DOHH2 (cell line): Measurements from ENCODE around the gene INO80E.
"Not testable (repeated sequence)": the region's sequence is repeated elsewhere in the genome, so short reads cannot be mapped to it uniquely, and the experiment has no call there.

Experiments used
- H3F3A ChIP-seq: fragments of 200-600 bp; sonication (generic), shearing (Covaris generic); 2 replicates; pipeline ENCODE4 v1.6.0; 2016; ENCODE audit warnings: antibody characterized with exemption, mild to moderate bottlenecking; ENCODE audit not compliant: control insufficient read depth, insufficient read depth
- H3K27ac ChIP-seq: fragments of 200-600 bp; sonication (generic); 2 replicates; pipeline ENCODE4 v1.5.1; 2014; ENCODE audit warnings: low read depth, mild to moderate bottlenecking, low read length, moderate library complexity
- H3K27me3 ChIP-seq: fragments of 200-600 bp; sonication (generic); 2 replicates; pipeline ENCODE4 v1.6.1; 2014; ENCODE audit warnings: mild to moderate bottlenecking, low read length, mixed read lengths; ENCODE audit not compliant: control insufficient read depth
- H3K36me3 ChIP-seq: fragments of 200-600 bp; sonication (generic); 2 replicates; pipeline ENCODE4 v1.6.1; 2014; ENCODE audit warnings: mild to moderate bottlenecking, low read length, moderate library complexity, mixed read lengths; ENCODE audit not compliant: control insufficient read depth
- H3K4me1 ChIP-seq: fragments of 200-600 bp; sonication (generic); 2 replicates; pipeline ENCODE4 v1.6.1; 2014; ENCODE audit warnings: mild to moderate bottlenecking, low read length, mixed read lengths; ENCODE audit not compliant: control insufficient read depth
- H3K4me2 ChIP-seq: fragments of 200-600 bp; sonication (generic); 2 replicates; pipeline ENCODE4 v1.6.0; 2014; ENCODE audit warnings: mild to moderate bottlenecking, low read length, moderate library complexity
- H3K4me3 ChIP-seq: fragments of 200-600 bp; sonication (generic); 2 replicates; pipeline ENCODE4 v1.5.1; 2014; ENCODE audit warnings: mild to moderate bottlenecking, low read length, mixed read lengths
- H3K79me2 ChIP-seq: fragments of 200-600 bp; sonication (generic); 2 replicates; pipeline ENCODE4 v1.6.1; 2014; ENCODE audit warnings: mild to moderate bottlenecking, low read length, mixed read lengths; ENCODE audit not compliant: control insufficient read depth
- H3K9me2 ChIP-seq: fragments of 200-600 bp; sonication (generic); replicated peaks from 2 replicates; pipeline ENCODE4 v1.6.1; 2014; ENCODE audit warnings: mild to moderate bottlenecking, low read length, mixed read lengths; ENCODE audit not compliant: control insufficient read depth
- H3K9me3 ChIP-seq: fragments of 200-600 bp; sonication (generic); 2 replicates; pipeline ENCODE4 v1.6.1; 2014; ENCODE audit warnings: antibody characterized with exemption, low read length, mixed read lengths; ENCODE audit not compliant: control insufficient read depth, insufficient read depth
- H4K20me1 ChIP-seq: fragments of 200-600 bp; sonication (generic); 2 replicates; pipeline ENCODE4 v1.6.0; 2014; ENCODE audit warnings: low read depth, mild to moderate bottlenecking, antibody characterized with exemption, low read length, moderate library complexity; ENCODE audit not compliant: control insufficient read depth, insufficient read depth
- EZH2phosphoT487 ChIP-seq: fragments of 200-600 bp; sonication (generic); IDR thresholded peaks from 2 replicates; pipeline ENCODE4 v1.6.1; 2017; ENCODE audit warnings: borderline replicate concordance, mild to moderate bottlenecking, antibody characterized with exemption, low read length, moderate library complexity, mixed read lengths
- TF ChIP-seq, protein P1 (sequence below): fragments of 200-600 bp; sonication (generic); IDR thresholded peaks from one replicate; pipeline ENCODE4 v1.5.1; 2014; ENCODE audit warnings: antibody characterized with exemption, mild to moderate bottlenecking, low read depth, low read length; ENCODE audit not compliant: poor library complexity, severe bottlenecking

INO80E gene

DNA sequence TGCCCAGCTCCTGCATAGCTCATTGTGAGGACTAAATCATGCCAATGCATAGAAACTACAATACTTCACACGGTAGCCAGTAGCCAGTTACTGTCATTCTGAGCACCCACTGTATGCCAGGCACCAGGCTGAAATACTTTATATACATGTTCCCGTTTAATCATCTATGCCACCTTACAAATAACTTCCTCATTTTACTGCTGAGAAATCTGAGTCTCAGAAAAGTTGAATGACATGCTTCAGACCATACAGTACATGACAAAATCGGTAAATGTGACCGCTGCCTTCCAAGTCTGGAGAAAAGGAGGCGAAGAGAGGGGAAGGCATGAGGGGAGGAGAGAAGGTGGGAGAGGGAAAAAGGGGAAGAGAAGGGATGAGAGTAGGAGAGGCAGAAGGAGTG lies 44.2 kb downstream of the INO80E start:
- H3K4me2 ChIP-seq: no peak overlapping the region
- TF ChIP-seq, protein P1, sequence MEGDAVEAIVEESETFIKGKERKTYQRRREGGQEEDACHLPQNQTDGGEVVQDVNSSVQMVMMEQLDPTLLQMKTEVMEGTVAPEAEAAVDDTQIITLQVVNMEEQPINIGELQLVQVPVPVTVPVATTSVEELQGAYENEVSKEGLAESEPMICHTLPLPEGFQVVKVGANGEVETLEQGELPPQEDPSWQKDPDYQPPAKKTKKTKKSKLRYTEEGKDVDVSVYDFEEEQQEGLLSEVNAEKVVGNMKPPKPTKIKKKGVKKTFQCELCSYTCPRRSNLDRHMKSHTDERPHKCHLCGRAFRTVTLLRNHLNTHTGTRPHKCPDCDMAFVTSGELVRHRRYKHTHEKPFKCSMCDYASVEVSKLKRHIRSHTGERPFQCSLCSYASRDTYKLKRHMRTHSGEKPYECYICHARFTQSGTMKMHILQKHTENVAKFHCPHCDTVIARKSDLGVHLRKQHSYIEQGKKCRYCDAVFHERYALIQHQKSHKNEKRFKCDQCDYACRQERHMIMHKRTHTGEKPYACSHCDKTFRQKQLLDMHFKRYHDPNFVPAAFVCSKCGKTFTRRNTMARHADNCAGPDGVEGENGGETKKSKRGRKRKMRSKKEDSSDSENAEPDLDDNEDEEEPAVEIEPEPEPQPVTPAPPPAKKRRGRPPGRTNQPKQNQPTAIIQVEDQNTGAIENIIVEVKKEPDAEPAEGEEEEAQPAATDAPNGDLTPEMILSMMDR: no peak
- no peak for TF ChIP-seq EZH2phosphoT487
- peaks cover 9% of the 10 kb centered on the region for H3K27me3 ChIP-seq

DNA sequence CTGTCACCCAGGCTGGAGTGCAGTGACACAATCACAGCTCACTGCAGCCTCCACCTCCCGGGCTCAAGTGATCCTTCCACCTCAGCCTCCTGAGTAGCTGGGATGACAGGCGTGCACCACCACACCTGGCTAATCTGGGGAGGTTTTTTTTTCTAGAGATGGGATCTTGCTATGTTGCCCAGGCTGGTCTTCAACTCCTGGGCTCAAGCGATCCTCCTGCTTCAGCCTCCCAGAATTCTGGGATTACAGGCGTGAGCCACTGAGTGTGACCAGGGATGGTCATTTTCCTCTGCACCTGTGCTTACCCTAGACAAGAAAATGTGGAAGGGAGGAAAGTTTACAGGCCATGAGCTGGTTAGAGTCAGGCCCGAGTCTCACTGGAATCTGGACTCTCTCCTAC lies 44.6 kb downstream of the INO80E start:
- H3K4me2 ChIP-seq, H3K36me3 ChIP-seq, H3K27me3 ChIP-seq: not testable (repeated sequence)

More for the DNA sequence above, 44.2 kb downstream of the INO80E start:
- Histone ChIP-seq H4K20me1 (no peaks in the 10 kb centered on the region), H3K4me1 (peaks cover 4% of the 10 kb centered on the region), H3F3A (no peaks in the 10 kb centered on the region), H3K9me2 (no peaks in the 10 kb centered on the region), H3K27ac (no peak overlapping the region), H3K36me3 (no peaks in the 10 kb centered on the region), H3K9me3 (peaks cover 4% of the 10 kb centered on the region; the same call in 1 of the 2 replicates), H3K4me3 (no peak overlapping the region), H3K79me2 (no peaks in the 10 kb centered on the region)

DNA sequence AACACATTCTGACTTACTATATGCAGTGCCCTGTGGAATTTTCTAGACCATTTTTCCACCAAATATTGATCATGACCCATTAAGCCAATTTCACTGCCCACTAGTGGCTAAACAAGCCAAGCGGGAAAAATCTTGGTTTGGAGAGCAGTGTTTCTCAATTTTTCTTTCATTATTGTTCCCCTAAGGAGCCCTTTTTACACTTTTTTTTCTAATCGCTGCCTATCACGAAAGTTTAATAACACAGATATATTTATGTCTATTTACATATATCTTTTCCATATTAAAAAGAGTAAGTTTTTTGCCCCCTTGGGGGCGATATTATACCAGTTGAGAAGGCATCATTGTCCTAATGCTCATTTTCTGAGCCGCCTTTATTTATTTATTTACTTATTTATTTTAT lies 45.8 kb downstream of the INO80E start:
- H3K9me3 ChIP-seq: no peaks in the 10 kb centered on the region
- H3K9me2 ChIP-seq: no peaks in the 10 kb centered on the region
- H3K79me2 ChIP-seq: no peaks in the 10 kb centered on the region
- peaks cover 4% of the 10 kb centered on the region for H3K4me1 ChIP-seq
- H3K4me2 ChIP-seq: no peak overlapping the region
- no peaks in the 10 kb centered on the region for H3K36me3 ChIP-seq
- H3F3A ChIP-seq: no peaks in the 10 kb centered on the region
- H3K27me3 ChIP-seq: no peaks in the 10 kb centered on the region; the same call in 1 of the 2 replicates
- H3K4me3 ChIP-seq: no peak overlapping the region
- H4K20me1 ChIP-seq: no peaks in the 10 kb centered on the region
- TF ChIP-seq EZH2phosphoT487: no peak
- TF ChIP-seq, protein P1: no peak
- no peak overlapping the region for H3K27ac ChIP-seq

More for the DNA sequence above, 44.6 kb downstream of the INO80E start:
- not testable (repeated sequence) for H3K4me3 ChIP-seq, H3K79me2 ChIP-seq, H3F3A ChIP-seq, H3K9me3 ChIP-seq, H3K27ac ChIP-seq, H3K4me1 ChIP-seq, H4K20me1 ChIP-seq, H3K9me2 ChIP-seq

DNA sequence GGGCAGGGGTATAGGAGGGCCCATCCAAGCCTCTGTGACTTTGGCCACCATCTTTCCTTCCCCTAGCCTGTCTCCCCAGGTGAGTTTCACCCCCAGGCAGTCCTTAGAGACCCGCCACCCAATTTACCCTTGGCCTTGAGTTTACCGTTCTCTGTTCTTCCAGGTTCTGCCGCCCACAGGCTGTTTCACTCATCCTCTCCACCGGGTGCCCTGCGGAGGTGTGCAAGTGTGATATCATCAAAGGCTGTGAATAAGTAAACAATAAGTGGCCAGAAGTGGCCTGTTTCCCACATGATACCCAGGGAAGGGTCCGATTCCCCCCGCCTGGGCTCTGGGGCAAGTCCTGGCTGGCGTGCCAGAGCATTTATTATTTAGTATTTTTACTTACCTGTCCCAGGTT lies 50.1 kb downstream of the INO80E start:
- no peaks in the 10 kb centered on the region; the same call in 1 of the 2 replicates for H3K27me3 ChIP-seq
- H3K27ac ChIP-seq: no peak overlapping the region
- no peak overlapping the region for H3K4me3 ChIP-seq
- no peaks in the 10 kb centered on the region for H3K9me2 ChIP-seq
- H4K20me1 ChIP-seq: no peaks in the 10 kb centered on the region
- H3F3A ChIP-seq: 0 out of 2 replicates have a peak, but pooled peaks cover 3% of the 10 kb centered on the region
- TF ChIP-seq, protein P1: no peak
- TF ChIP-seq EZH2phosphoT487: no peak
- no peaks in the 10 kb centered on the region for H3K9me3 ChIP-seq
- no peaks in the 10 kb centered on the region for H3K36me3 ChIP-seq
- H3K79me2 ChIP-seq: no peaks in the 10 kb centered on the region
- H3K4me1 ChIP-seq: no peaks in the 10 kb centered on the region
- H3K4me2 ChIP-seq: no peak overlapping the region
